Lower leg skin (tissue), 3 donors: ENCODE data around the gene SMAD1.

Experiments
- POLR2A ChIP-seq, 2 donors: fragments of 450-650 bp; IDR thresholded peaks; one replicate each; pipeline ENCODE4 v1.6.1; 2016 to 2017; ENCODE audit warnings: antibody characterized with exemption in 2 of 2, mild to moderate bottlenecking in 1 of 2, moderate library complexity in 1 of 2
- TF ChIP-seq, protein P1 (sequence below), 3 donors: fragments of 450-650 bp; IDR thresholded peaks; one replicate each; pipeline ENCODE4 v1.5.1; 2016; ENCODE audit warnings: antibody characterized with exemption in 3 of 3, mild to moderate bottlenecking in 3 of 3, moderate library complexity in 2 of 3

DNA sequence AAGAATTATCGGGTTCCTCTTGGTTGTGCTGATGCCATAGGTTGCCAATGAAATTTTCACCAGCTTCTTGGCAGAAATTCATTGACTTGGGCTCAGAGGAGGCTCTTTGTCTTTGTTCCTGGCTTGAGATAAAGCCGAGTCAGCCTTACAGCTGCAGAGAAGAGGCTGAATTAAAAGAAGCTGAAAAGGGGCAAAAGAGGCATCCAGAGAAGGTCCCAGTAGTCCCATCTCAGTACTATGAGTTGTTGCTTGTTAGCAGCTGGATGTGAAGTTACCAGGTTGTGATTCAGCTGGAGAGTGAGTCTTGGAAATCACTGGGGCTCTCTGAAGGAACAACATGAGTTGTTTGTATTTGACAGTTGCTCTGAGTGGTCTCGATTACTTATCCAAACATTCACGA is 59.7 kb downstream of the SMAD1 start:
- TF ChIP-seq, protein P1, sequence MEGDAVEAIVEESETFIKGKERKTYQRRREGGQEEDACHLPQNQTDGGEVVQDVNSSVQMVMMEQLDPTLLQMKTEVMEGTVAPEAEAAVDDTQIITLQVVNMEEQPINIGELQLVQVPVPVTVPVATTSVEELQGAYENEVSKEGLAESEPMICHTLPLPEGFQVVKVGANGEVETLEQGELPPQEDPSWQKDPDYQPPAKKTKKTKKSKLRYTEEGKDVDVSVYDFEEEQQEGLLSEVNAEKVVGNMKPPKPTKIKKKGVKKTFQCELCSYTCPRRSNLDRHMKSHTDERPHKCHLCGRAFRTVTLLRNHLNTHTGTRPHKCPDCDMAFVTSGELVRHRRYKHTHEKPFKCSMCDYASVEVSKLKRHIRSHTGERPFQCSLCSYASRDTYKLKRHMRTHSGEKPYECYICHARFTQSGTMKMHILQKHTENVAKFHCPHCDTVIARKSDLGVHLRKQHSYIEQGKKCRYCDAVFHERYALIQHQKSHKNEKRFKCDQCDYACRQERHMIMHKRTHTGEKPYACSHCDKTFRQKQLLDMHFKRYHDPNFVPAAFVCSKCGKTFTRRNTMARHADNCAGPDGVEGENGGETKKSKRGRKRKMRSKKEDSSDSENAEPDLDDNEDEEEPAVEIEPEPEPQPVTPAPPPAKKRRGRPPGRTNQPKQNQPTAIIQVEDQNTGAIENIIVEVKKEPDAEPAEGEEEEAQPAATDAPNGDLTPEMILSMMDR (IDR thresholded peaks at IDR 0.05): no peak
- no peak for TF ChIP-seq POLR2A (IDR thresholded peaks at IDR 0.05)
